Right ventricle myocardium superior (tissue), 1 donor: ENCODE results near the gene ACO1. TPM values are rescaled to one million over a fixed set of nuclear protein-coding genes. Genes with fewer than 3 reads are reported as not detected.

ENCODE experiments used
- ATAC-seq: fragments of 200-7000 bp; cut with Tn5 transposase; one replicate; pipeline ENCODE4 v1.9.1; 2020; ENCODE audit warnings: mild to moderate bottlenecking; ENCODE audit not compliant: poor library complexity
- DNase-seq: peaks from one replicate; pipeline ENCODE4 v3.0.0-alpha.2; 2020
- intact Hi-C: fragments of 100-400 bp; cut with DNase I; formaldehyde crosslinking; loops from one replicate; pipeline ENCODE4 v1.11.2; 2022
- total RNA-seq: library from RNA; stranded (reverse); fragmentation: NEBNext Ultra II Directional; extraction: Animal tissue kit (Norgen Biotek cat#: 25700); gene quantifications from one replicate; pipeline ENCODE4 v1.2.1, GENCODE V29; 2021
- donor health status: DM: no; HTN: yes; CAD: no; lungs with severe emphysema.

The ACO1 gene
- total RNA-seq, 1 donor from 2014 or later, result 63.0 TPM

DNA sequence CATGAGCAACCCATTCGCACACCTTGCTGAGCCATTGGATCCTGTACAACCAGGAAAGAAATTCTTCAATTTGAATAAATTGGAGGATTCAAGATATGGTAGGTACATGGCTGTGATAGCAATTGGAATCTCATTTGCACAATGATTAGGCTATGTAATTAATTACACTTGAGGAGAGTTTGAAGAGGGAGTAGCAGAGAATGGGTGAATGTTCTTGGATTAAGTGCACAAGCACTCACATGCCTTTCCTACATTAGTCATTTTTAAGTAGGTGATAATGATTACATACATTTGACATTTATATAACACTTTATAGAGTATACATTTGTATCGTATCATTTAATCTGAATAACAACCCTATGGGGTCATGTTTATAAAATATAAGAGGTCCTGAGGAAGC lies 21.1 kb downstream of the ACO1 start:
- DNase-seq (no peak), ATAC-seq (no peak)
- intact Hi-C loops, result no loop called here

GRCh38 chr9:32406046-32406445 lies 21.6 kb downstream of the ACO1 start:
- no peak for ATAC-seq
- intact Hi-C loops, result no loop called here
- DNase-seq, result no peak

GRCh38 chr9:32411753-32412152 lies 27.3 kb downstream of the ACO1 start:
- intact Hi-C loops, result no loop called here
- DNase-seq (no peak), ATAC-seq (no peak)

DNA sequence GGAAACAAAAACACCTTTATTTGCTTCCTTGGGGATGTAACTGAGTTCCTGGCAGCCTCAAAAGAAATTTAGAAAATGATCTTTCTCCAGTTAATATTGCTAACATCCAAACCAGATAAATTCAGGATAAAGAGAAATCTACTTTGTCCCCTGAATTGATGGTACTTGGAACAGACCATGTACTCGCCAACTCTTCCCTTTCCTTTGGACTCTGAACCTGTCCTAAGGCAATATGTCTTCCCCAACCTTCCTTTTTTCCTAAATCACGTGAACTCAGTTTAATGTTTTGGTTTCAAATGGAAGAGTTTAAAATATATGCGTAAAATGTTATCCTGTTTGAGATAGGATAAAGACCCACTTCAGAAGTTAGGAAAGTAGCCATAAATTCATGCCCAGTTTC lies 28.0 kb downstream of the ACO1 start:
- intact Hi-C loops, result no loop called here
- DNase-seq, result no peak

GRCh38 chr9:32413424-32413823 lies 29.0 kb downstream of the ACO1 start:
- DNase-seq, result no peak
- no peak for ATAC-seq
- intact Hi-C loops, result no loop called here

More for the DNA sequence above, 28.0 kb downstream of the ACO1 start:
- ATAC-seq, result no peak

DNA sequence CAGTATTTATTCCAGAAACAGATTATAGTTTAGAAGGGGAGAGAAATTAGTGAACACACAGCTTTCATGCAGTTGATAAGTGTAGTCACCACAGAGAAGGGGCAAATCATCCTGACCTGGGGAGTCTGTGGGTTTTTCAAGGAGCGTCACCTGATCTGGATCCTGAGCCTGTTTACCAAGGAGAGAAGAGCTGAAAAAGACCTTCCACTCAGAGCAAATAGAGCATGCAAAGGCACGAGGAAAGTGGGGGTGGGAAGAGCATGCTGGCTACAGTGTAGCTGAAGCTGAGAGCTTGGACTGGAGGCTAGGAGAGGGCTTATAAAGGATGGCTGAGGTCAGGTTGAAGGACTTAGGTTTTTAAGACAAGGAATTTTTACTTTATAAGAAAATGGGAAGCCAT lies 30.4 kb downstream of the ACO1 start:
- DNase-seq (no peak), ATAC-seq (no peak)
- intact Hi-C loops, result no loop called here

- ATAC-seq (no peak), DNase-seq (no peak)
- intact Hi-C loops, result no loop called here
Measured at GRCh38 chr9:32419921-32420320, 35.5 kb downstream of the ACO1 start.

DNA sequence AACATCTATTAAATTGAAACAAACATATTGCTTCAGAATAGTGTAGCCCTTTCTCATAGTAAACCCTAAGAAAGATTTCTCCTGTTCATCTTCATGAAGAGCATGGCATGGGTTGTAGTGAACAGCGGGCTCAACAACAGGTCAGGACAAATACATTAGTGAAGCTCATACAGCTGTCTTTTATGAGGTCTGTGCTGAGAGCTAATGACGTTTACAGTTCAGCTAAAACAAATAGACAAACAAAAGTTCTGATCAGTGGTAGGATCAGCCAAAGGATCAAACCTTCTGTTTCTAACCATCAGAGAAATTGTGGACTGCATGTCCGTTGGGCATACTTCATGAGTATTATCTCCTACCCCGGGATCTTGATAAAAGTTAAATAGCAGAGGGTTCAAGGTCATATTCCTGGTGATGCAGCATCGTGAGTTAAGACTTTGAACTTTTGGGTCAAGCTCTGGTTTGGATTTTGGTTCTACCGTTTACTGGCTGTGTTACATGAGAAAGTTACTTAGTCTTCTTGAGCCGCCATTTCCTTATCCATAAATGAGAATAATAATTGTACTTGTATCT lies 37.9 kb downstream of the ACO1 start:
- ATAC-seq, result no peak
- DNase-seq, result no peak
- intact Hi-C loops, result no loop called here

DNA sequence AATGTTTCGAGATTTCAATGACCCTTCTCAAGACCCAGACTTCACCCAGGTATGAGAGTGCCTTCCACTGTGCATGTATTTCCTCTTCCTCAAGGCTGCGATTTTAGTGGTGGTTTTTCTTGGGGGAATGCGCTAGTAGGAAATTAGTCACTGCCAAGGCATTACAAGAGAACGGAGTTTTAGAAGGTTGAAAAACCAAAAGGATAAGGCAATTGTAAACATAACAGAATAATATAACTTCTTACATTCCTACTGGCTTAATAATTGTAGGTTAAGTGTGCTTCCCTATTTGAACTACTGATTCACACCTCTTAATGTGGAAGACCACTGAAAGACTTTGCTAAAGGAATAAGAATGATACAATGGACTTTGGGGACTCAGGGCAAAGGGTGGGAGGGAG lies 38.9 kb downstream of the ACO1 start:
- DNase-seq (no peak), ATAC-seq (no peak)
- intact Hi-C loops, result no loop called here

GRCh38 chr9:32424616-32425015 lies 40.2 kb downstream of the ACO1 start:
- intact Hi-C loops, result no loop called here
- DNase-seq (no peak), ATAC-seq (no peak)

DNA sequence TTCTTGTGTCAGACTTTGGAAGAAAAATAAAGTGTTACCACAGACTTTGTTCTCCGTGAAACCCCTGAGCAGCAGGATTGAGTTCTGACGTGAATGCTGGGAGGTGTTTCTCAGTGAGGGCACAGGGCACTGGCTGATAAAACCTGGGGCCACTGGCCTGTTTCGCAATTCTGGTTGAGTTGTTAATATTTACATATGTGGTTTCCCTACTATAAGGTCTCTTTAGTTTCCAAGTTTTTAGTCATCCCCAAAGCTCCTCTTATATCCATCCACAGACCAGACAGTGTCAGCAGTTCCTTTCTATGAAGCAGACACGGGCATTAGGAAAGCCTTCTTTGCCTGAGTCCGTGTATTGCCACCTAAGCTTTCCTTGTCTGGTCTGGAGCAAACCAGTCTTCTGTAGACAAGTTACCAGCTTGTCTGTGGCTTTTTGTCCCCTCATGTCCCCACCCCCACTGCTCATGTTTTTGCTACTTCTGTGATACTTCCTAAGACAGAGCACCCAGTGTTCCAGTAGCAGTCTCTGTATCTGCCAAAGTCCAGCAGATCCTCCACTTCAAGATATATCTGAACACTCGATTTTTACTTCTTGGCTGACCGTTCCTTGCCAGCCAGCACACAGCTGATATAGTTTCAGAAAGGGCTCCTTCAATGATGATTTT lies 42.0 kb downstream of the ACO1 start:
- intact Hi-C loops, result no loop called here
- no peak for DNase-seq
- ATAC-seq, result peak; percentile 41

- intact Hi-C loops, result no loop called here
- DNase-seq (no peak), ATAC-seq (no peak)
Measured at GRCh38 chr9:32427111-32427873, 42.8 kb downstream of the ACO1 start.

GRCh38 chr9:32430720-32431119 lies 46.3 kb downstream of the ACO1 start:
- DNase-seq (no peak), ATAC-seq (no peak)
- intact Hi-C loops, result loop anchor here (5.0 kb wide), 1 partner anchor 53 kb away; no protein-coding TSS in a partner anchor

- ATAC-seq, result no peak
- intact Hi-C loops, result loop anchor here (5.0 kb wide), 1 partner anchor 54 kb away; no protein-coding TSS in a partner anchor
- no peak for DNase-seq
Measured at GRCh38 chr9:32431196-32431595, 46.8 kb downstream of the ACO1 start.

DNA sequence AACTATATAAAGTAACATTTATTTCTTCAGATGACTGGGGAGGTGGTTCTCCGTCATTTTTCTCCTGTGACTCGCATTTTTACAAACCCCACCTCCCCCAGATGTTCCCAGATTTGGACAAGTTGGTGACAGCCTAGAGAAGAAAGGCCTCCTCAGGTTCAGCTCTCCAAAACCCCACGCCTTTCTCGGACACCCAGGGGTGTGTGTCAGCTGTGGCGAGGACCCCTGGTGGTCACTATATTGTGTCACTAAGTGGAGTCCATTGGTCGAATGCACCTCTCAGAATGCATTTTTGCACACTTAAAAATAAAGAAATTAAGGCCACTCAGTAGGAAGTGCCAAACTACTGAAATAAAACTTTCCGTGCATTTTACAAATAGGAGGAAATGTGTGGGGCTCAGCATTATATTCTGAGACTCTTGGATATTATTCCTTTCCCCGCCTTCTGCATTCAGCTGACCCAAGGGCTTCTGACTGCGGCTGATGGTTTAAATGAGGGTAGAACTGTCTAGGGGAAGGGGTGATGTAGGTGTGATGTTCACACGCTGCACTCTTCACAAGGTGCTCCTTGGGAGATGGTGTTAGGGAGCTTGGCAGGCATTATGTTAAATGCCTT lies 47.6 kb downstream of the ACO1 start:
- no peak for DNase-seq
- ATAC-seq, result peak; percentile 68
- intact Hi-C loops, result loop anchor here (5.0 kb wide), 1 partner anchor 55 kb away; no protein-coding TSS in a partner anchor

DNA sequence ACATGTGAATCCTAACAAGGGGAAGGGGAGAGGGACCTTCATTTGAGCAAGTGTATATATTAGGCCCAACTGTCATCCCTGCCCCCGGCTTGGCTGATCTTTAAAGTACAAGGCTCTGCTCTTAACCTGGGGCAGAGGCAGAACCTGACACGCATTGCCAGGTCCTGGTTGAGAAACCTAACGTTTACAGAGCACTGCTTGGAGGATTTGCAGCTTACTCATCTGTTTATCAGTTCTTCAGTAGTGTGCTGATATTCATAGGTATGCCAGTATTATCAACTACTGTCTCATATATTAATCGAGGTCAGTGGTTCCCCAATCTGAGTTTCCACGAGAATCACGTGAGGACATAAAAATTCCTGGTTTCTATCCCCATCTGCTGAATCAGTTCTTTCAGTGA lies 50.4 kb downstream of the ACO1 start:
- no peak for ATAC-seq

DNA sequence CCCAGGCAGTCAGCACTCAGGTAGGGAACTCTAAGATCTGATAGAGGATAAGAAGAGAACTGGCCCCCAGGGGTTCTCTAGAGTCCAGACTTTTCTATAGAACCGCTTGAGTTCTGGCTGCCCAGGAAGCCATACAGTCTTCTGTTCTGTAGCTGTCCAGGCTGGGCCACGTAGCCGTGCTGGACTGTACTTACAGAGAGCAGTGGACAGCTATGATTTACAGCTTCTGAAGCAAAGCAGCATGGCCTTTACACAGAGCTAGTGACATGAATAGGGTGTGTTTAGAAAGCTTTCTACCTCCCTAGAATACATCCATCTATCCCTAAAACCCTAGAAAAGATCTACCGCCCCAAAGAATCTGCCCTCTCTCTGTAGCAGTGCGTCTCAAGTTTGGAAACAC lies 57.2 kb downstream of the ACO1 start:
- DNase-seq, result no peak
- intact Hi-C loops, result no loop called here
- no peak for ATAC-seq

More for the DNA sequence above, 50.4 kb downstream of the ACO1 start:
- DNase-seq, result no peak
- intact Hi-C loops, result loop anchor here (5.0 kb wide), 1 partner anchor 58 kb away; no protein-coding TSS in a partner anchor

DNA sequence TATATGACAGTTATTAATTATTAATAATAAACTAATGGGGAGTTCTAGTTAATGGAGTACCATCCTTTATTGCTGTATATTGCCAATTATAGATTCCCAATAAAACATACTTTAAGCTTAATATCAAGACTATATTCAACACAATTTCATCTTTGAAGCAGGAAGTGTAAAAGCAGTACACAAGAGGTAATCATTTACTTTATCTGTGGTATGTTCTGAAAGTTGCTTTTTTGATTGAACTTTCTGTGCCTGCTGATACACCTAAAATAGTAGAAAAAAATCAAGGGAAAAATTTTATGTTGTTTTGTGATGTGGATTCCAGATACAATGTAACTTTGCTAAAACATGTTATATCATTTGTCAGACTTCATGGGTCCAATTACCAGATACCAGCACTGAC lies 58.0 kb downstream of the ACO1 start:
- intact Hi-C loops, result no loop called here
- DNase-seq, result no peak
- no peak for ATAC-seq

- DNase-seq (no peak), ATAC-seq (no peak)
- intact Hi-C loops, result no loop called here
Measured at GRCh38 chr9:32449969-32450368, 65.5 kb downstream of the ACO1 start.
